K562 (cell line): ENCODE measurements around the gene MTARC2. TPM values are rescaled to one million over a fixed set of nuclear protein-coding genes. Genes with fewer than 3 reads are reported as not detected.

ENCODE experiments used
- ATAC-seq: fragments of 200-7000 bp; cut with Tn5 transposase; 3 replicates; pipeline ENCODE4 v1.9.1; 2020; ENCODE audit warnings: moderate library complexity
- BruUV-seq: library from RNA; stranded (reverse); fragments of 400-500 nt; replicated peaks from 2 replicates; lab custom pipeline; 2021; lab: Mats Ljungman, UMichigan
- CTCF ChIA-PET: fragments of 300-600 bp; formaldehyde crosslinking; extraction: SDS; loops from one replicate; lab custom pipeline; 2021; ENCODE audit warnings: low intra/inter-chr PET ratio; lab: Yijun Ruan, JAX
- POLR2A ChIA-PET: fragments of 300-600, 350-650 bp; sonication (Branson Sonifier 250); formaldehyde crosslinking; extraction: SDS; loops from one replicate; lab custom pipeline; 2021; ENCODE audit warnings: antibody characterized with exemption, inconsistent platforms; lab: Yijun Ruan, JAX
- DNase-seq, 4 experiments: peaks; one replicate each; pipeline versions ENCODE4 v3.0.0 to v3.0.0-alpha.2; 2011 to 2018; ENCODE audit warnings: low spot score in 3 of 4, mixed read lengths in 3 of 4; ENCODE audit errors: extremely low read depth in 1 of 4
- FAIRE-seq: peaks from 2 replicates; lab custom pipeline; 2011; peaks lifted over from hg19 to GRCh38; lab: Jason Lieb, UNC
- H2AFZ ChIP-seq: 2 replicates; pipeline ENCODE4 v1.6.0; 2011; ENCODE audit warnings: low read depth, low read length, control low read depth, inconsistent platforms
- H3K27ac ChIP-seq: fragments of 200-600 bp; 3 replicates; pipeline ENCODE4 v1.8.0; 2011; ENCODE audit warnings: low read depth, mild to moderate bottlenecking, control low read depth, inconsistent platforms, low read length, moderate library complexity, mixed read lengths; ENCODE audit errors: extremely low read depth
- H3K27me3 ChIP-seq, 2 experiments: fragments of 300-600 bp in 1 of 2; 2 replicates in 1 of 2; 3 replicates in 1 of 2; pipeline versions ENCODE4 v1.6.0 to v1.8.0; 2011; ENCODE audit warnings: inconsistent platforms in 2 of 2, low read length in 2 of 2, mild to moderate bottlenecking in 1 of 2, mixed read lengths in 1 of 2, moderate library complexity in 1 of 2; ENCODE audit not compliant: control insufficient read depth in 2 of 2, insufficient read depth in 2 of 2
- H3K36me3 ChIP-seq: fragments of 300-600 bp; 3 replicates; pipeline ENCODE4 v1.8.0; 2011; ENCODE audit warnings: mild to moderate bottlenecking, low read length, inconsistent platforms; ENCODE audit not compliant: control insufficient read depth, insufficient read depth
- H3K4me1 ChIP-seq, 2 experiments: fragments of 200-600 bp in 1 of 2; replicated peaks in 1 of 2; 2 replicates in 1 of 2; 3 replicates in 1 of 2; pipeline versions ENCODE4 v1.5.1 to v1.8.0; 2011; ENCODE audit warnings: inconsistent platforms in 2 of 2, low read length in 2 of 2, mild to moderate bottlenecking in 1 of 2, mixed read lengths in 1 of 2, moderate library complexity in 1 of 2; ENCODE audit not compliant: control insufficient read depth in 2 of 2, insufficient read depth in 2 of 2
- H3K4me2 ChIP-seq: 2 replicates; pipeline ENCODE4 v1.6.1; 2011; ENCODE audit warnings: low read length, control low read depth, inconsistent platforms, mixed read lengths; ENCODE audit not compliant: insufficient read depth
- H3K4me3 ChIP-seq: fragments of 200-600 bp; sonication (generic), shearing (Covaris generic); 2 replicates; pipeline ENCODE4 v1.5.1; 2016; ENCODE audit warnings: control low read depth, inconsistent platforms
- H3K79me2 ChIP-seq: fragments of 200-600 bp; 3 replicates; pipeline ENCODE4 v1.8.0; 2011; ENCODE audit warnings: low read length, inconsistent platforms; ENCODE audit not compliant: control insufficient read depth, insufficient read depth
- H3K9ac ChIP-seq, 2 experiments: 2 replicates each; pipeline versions ENCODE4 v1.6.0 to v1.6.1; 2011; ENCODE audit warnings: low read depth in 2 of 2, low read length in 2 of 2, control low read depth in 1 of 2, inconsistent platforms in 1 of 2, mild to moderate bottlenecking in 1 of 2, mixed read lengths in 1 of 2; ENCODE audit not compliant: insufficient read depth in 1 of 2
- H3K9me1 ChIP-seq: one replicate; pipeline ENCODE4 v1.6.0; 2011; ENCODE audit warnings: inconsistent platforms, mild to moderate bottlenecking, low read length, moderate library complexity; ENCODE audit not compliant: control insufficient read depth, insufficient read depth
- H3K9me3 ChIP-seq: replicated peaks from 2 replicates; pipeline ENCODE4 v1.5.1; 2011; ENCODE audit warnings: low read depth, low read length, inconsistent platforms; ENCODE audit not compliant: control insufficient read depth, insufficient read depth
- H4K20me1 ChIP-seq: replicated peaks from 2 replicates; pipeline ENCODE4 v1.6.1; 2011; ENCODE audit warnings: low read length, inconsistent platforms, mixed read lengths; ENCODE audit not compliant: control insufficient read depth, insufficient read depth
- ARID3A ChIP-seq: IDR thresholded peaks from 2 replicates; pipeline ENCODE4 v1.6.1; 2012; ENCODE audit warnings: low read depth, low read length, improper control_type of control experiment, borderline replicate concordance
- MAFG ChIP-seq: fragments of 450-650 bp; conservative IDR thresholded peaks from 2 replicates; pipeline ENCODE4 v1.6.1; 2016; ENCODE audit warnings: missing genetic modification characterization, missing compliant biosample characterization
- WGBS: fragments of 100-300 bp; shearing (Covaris generic); methylation state at CpG from one replicate; pipeline ENCODE4 v1.1.6; 2016; ENCODE audit warnings: low coverage, mixed read lengths; ENCODE audit not compliant: insufficient coverage; ENCODE audit errors: missing lambda C conversion rate; 5-methylcytosine and 5-hydroxymethylcytosine counted together
- in situ Hi-C: fragments of 300-500 bp; cut with MboI; formaldehyde crosslinking; loops from 4 replicates; pipeline ENCODE4 v1.15.0; 2018; ENCODE audit warnings: inconsistent platforms, mixed read lengths
- intact Hi-C: fragments of 100-400 bp; cut with micrococcal nuclease; formaldehyde crosslinking; loops from 2 replicates; pipeline ENCODE4 v1.14.2; 2022
- polyA plus RNA-seq, 8 experiments: library from polyadenylated mRNA; depleted of rRNA in 4 of 8; stranded (reverse) in 5 of 8; unstranded in 3 of 8; fragments of >200 nt; fragmentation: Nextera tagmentation in 2 of 8; fragmentation: Illumina TruSeq in 1 of 8; extraction: Ambion mirVana in 2 of 8; extraction: Trizol in 1 of 8; gene quantifications; 2 replicates each; pipeline versions ENCODE4 v1.2.1 to v1.2.3, GENCODE V29; 2011 to 2014; ENCODE audit warnings: inconsistent platforms in 1 of 8, missing spikeins in 1 of 8
- total RNA-seq, 7 experiments: library from RNA; depleted of rRNA in 6 of 7; stranded (reverse); fragments of >200 nt in 6 of 7; fragmentation: Illumina TruSeq in 2 of 7; extraction: Trizol in 2 of 7; gene quantifications; 2 replicates each; pipeline versions ENCODE4 v1.2.1 to v1.2.3, GENCODE V29; 2011 to 2021; ENCODE audit warnings: low replicate concordance in 1 of 7

Gene MTARC2
- total and polyA plus RNA-seq, 9 of the 15 experiments (the other 6 are each of a cell fraction or from before 2014, with no cell fraction given) = 0.03 to 0.35 TPM; not detected in 7

DNA sequence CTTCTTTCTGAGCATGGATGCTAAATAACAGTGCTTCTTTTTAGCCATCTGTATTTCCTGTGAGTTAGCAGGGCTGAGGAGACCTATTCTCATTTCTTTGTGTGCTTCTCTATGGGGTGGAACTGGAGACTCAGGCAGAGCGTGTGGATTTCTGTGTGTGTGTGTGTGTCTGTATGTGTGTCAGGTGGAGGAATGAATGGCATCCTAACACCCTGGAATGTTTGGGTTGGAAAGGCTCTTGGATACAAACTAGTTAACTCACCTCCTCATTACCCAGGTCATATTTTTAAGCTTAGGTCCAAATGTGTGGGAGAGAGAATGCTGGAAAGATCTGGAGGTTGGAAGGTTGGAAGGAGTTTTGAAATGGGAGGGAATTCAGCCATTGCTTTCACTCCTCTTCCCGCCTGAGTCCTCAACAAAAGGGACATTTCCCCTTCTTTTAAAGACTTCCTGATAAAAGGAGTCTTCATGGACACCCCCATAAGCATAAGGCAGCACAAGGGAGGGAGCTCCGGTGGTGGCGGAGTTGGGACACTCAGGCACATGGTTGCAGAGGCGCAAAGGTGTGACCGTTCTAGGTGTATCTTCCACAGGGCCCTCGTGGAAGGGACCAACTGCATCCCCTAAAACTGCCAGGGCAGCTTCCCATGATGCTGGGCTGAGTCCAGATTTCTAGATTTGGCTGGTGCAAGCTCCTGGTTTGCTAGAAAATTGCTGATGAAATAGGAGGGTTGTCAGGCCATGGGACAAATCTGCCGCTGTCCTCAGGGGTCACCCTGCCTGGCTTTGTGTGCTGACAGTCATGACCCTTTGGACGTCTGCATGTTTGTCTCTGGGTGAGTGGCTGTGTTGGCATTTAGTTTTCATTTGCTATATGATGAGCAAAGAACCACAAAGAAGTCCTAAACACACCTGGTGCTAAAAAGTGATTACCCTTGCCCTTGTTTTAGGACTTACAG is 76.2 kb downstream of the MTARC2 start:
- H3K79me2 ChIP-seq = no peaks in the 10 kb centered on the region
- H3K9me3 ChIP-seq = no peaks in the 10 kb centered on the region
- no peak overlapping the region for H3K27ac ChIP-seq
- H3K27me3 ChIP-seq = no peaks in the 10 kb centered on the region
- ChIA-PET CTCF (no interaction called here), POLR2A (no interaction called here)
- H2AFZ ChIP-seq = no peak overlapping the region
- no peaks in the 10 kb centered on the region for H3K36me3 ChIP-seq
- ATAC-seq (no peak), FAIRE-seq (no peak), DNase-seq (no peak)
- 2% methylated on average over 9 of the region's 9 CpGs for WGBS
- H4K20me1 ChIP-seq = no peaks in the 10 kb centered on the region
- in situ Hi-C loops (no loop called here), intact Hi-C loops (no loop called here)
- no peak overlapping the region for H3K4me3 ChIP-seq
- BruUV-seq = no TSS peak
- H3K4me1 ChIP-seq = no peaks in the 10 kb centered on the region
- no peak overlapping the region; a peak in 1 of 4 replicates for H3K9ac ChIP-seq
- no peaks in the 10 kb centered on the region for H3K9me1 ChIP-seq
- H3K4me2 ChIP-seq = no peak overlapping the region
- no peak for TF ChIP-seq ARID3A
- TF ChIP-seq MAFG = no peak
- TF ChIP-seq, all 486 proteins: peak for 0
